Caco-2 (cell line): Measurements from ENCODE around the gene OR8B8. TPM values are rescaled to one million over a fixed set of nuclear protein-coding genes. Genes with fewer than 3 reads are reported as not detected.

Experiments used
- BruUV-seq: library from RNA; stranded (reverse); fragments of 400-500 nt; replicated peaks from 2 replicates; lab custom pipeline; 2021; lab: Mats Ljungman, UMichigan
- CTCF ChIA-PET: fragments of 300-600 bp; sonication (Branson Sonifier 250); formaldehyde crosslinking; loops from one replicate; lab custom pipeline; 2022; ENCODE audit warnings: antibody characterized with exemption; lab: Charles Lee
- POLR2A ChIA-PET: fragments of 300-600 bp; sonication (Branson Sonifier 250); formaldehyde crosslinking; loops from one replicate; lab custom pipeline; 2022; ENCODE audit warnings: antibody characterized with exemption; lab: Charles Lee
- DNase-seq, 2 experiments: peaks; one replicate each; pipeline versions ENCODE4 v3.0.0 to v3.0.0-alpha.2; 2020 to 2022
- H3K27me3 ChIP-seq: replicated peaks from 2 replicates; pipeline ENCODE4 v1.6.0; 2011; ENCODE audit warnings: low read length; ENCODE audit not compliant: control insufficient read depth, insufficient read depth
- H3K36me3 ChIP-seq: 2 replicates; pipeline ENCODE4 v1.5.1; 2011; ENCODE audit warnings: low read length; ENCODE audit not compliant: control insufficient read depth, insufficient read depth
- H3K4me1 ChIP-seq: fragments of 250-450 bp; sonication (Bioruptor Pico); 2 replicates; pipeline ENCODE4 v1.5.1; 2020; ENCODE audit warnings: mild to moderate bottlenecking
- H3K4me3 ChIP-seq: 2 replicates; pipeline ENCODE4 v1.5.1; 2011; ENCODE audit warnings: low read depth, mild to moderate bottlenecking, control low read depth, low read length
- H3K9me3 ChIP-seq: fragments of 250-450 bp; sonication (Bioruptor Pico); 2 replicates; pipeline ENCODE4 v1.5.1; 2020; ENCODE audit warnings: mild to moderate bottlenecking, moderate library complexity
- H3K27ac Mint-ChIP-seq: one replicate; pipeline ENCODE4 v1.8.0; 2022; ENCODE audit warnings: mixed read lengths; ENCODE audit not compliant: unreplicated experiment
- H3K27me3 Mint-ChIP-seq: one replicate; pipeline ENCODE4 v1.8.0; 2022; ENCODE audit warnings: mixed read lengths; ENCODE audit not compliant: insufficient read depth, unreplicated experiment
- H3K36me3 Mint-ChIP-seq: one replicate; pipeline ENCODE4 v1.8.0; 2022; ENCODE audit warnings: mild to moderate bottlenecking, mixed read lengths; ENCODE audit not compliant: insufficient read depth, unreplicated experiment
- H3K4me1 Mint-ChIP-seq: one replicate; pipeline ENCODE4 v1.8.0; 2022; ENCODE audit warnings: low read depth, mixed read lengths; ENCODE audit not compliant: unreplicated experiment
- H3K4me3 Mint-ChIP-seq: one replicate; pipeline ENCODE4 v1.8.0; 2022; ENCODE audit warnings: mild to moderate bottlenecking, moderate library complexity, mixed read lengths; ENCODE audit not compliant: unreplicated experiment
- H3K9me3 Mint-ChIP-seq: one replicate; pipeline ENCODE4 v1.8.0; 2022; ENCODE audit warnings: mixed read lengths; ENCODE audit not compliant: unreplicated experiment
- CTCF ChIP-seq, 2 experiments: fragments of 200-600 bp in 1 of 2; IDR thresholded peaks; 1 replicate in 1 of 2; 2 replicates in 1 of 2; pipeline versions ENCODE4 v1.5.1 to v1.8.0; 2011 to 2022; ENCODE audit warnings: antibody characterized with exemption in 1 of 2, control low read depth in 1 of 2, inconsistent platforms in 1 of 2, low read depth in 1 of 2, low read length in 1 of 2, mild to moderate bottlenecking in 1 of 2, moderate library complexity in 1 of 2; ENCODE audit not compliant: insufficient read depth in 1 of 2, severe bottlenecking in 1 of 2, unreplicated experiment in 1 of 2
- intact Hi-C: fragments of 100-400 bp; cut with micrococcal nuclease; formaldehyde crosslinking; loops from one replicate; pipeline ENCODE4 v1.10.0; 2022; ENCODE audit not compliant: unreplicated experiment
- total RNA-seq: library from RNA; stranded (reverse); gene quantifications from 2 replicates; pipeline ENCODE4 v1.2.3, GENCODE V29; 2022

Gene OR8B8
- total RNA-seq, 1 experiment from 2014 or later = not detected

GRCh38 chr11:124473476-124473875 lies 28.0 kb upstream of the OR8B8 start:
- Histone ChIP-seq H3K4me3 (no peak overlapping the region), H3K9me3 (no peaks in the 10 kb centered on the region), H3K4me1 (no peaks in the 10 kb centered on the region), H3K36me3 (no peaks in the 10 kb centered on the region), H3K27me3 (no peaks in the 10 kb centered on the region; the same call in 1 of the 2 replicates)
- ChIA-PET CTCF (no interaction called here), POLR2A (no interaction called here)
- no peak for DNase-seq
- Mint-ChIP-seq H3K27me3 (peaks cover 30% of the 10 kb centered on the region), H3K9me3 (no peaks in the 10 kb centered on the region), H3K4me1 (no peaks in the 10 kb centered on the region), H3K36me3 (no peaks in the 10 kb centered on the region), H3K4me3 (no peak overlapping the region), H3K27ac (no peak overlapping the region)
- BruUV-seq = no TSS peak
- intact Hi-C loops = no loop called here
- no peak for TF ChIP-seq CTCF (IDR thresholded peaks at IDR 0.05; ENCODE audit: insufficient read depth in 1 of 2, low read depth in 1 of 2, low read length in 1 of 2, severe bottlenecking in 1 of 2, unreplicated experiment in 1 of 2)

GRCh38 chr11:124470561-124471227 lies 25.2 kb upstream of the OR8B8 start:
- H3K9me3 ChIP-seq = no peaks in the 10 kb centered on the region
- H3K36me3 ChIP-seq = no peaks in the 10 kb centered on the region
- TF ChIP-seq CTCF (IDR thresholded peaks at IDR 0.05; ENCODE audit: insufficient read depth in 1 of 2, low read depth in 1 of 2, low read length in 1 of 2, severe bottlenecking in 1 of 2, unreplicated experiment in 1 of 2) = no peak
- Mint-ChIP-seq H3K36me3 (no peaks in the 10 kb centered on the region), H3K4me3 (no peak overlapping the region), H3K27me3 (peaks cover 33% of the 10 kb centered on the region), H3K9me3 (no peaks in the 10 kb centered on the region), H3K4me1 (no peaks in the 10 kb centered on the region), H3K27ac (no peak overlapping the region)
- BruUV-seq = no TSS peak
- no peak overlapping the region for H3K4me3 ChIP-seq
- intact Hi-C loops = no loop called here
- POLR2A ChIA-PET = no interaction called here
- DNase-seq = no peak
- CTCF ChIA-PET = interaction anchor here (0.6 kb wide), 1 partner anchor 41 kb away, joined by 3 read pairs; no protein-coding TSS in a partner anchor
- H3K4me1 ChIP-seq = no peaks in the 10 kb centered on the region
- H3K27me3 ChIP-seq = no peaks in the 10 kb centered on the region; the same call in 1 of the 2 replicates

- intact Hi-C loops = no loop called here
- Mint-ChIP-seq H3K27ac (no peak overlapping the region), H3K9me3 (no peaks in the 10 kb centered on the region), H3K4me1 (no peaks in the 10 kb centered on the region), H3K27me3 (peaks cover 27% of the 10 kb centered on the region), H3K4me3 (no peak overlapping the region), H3K36me3 (no peaks in the 10 kb centered on the region)
- H3K4me3 ChIP-seq = no peak overlapping the region
- BruUV-seq = no TSS peak
- DNase-seq = no peak
- no peaks in the 10 kb centered on the region for H3K9me3 ChIP-seq
- CTCF ChIA-PET = no interaction called here
- H3K4me1 ChIP-seq = no peaks in the 10 kb centered on the region
- POLR2A ChIA-PET = no interaction called here
- no peaks in the 10 kb centered on the region for H3K27me3 ChIP-seq
- no peak for TF ChIP-seq CTCF (IDR thresholded peaks at IDR 0.05; ENCODE audit: insufficient read depth in 1 of 2, low read depth in 1 of 2, low read length in 1 of 2, severe bottlenecking in 1 of 2, unreplicated experiment in 1 of 2)
- H3K36me3 ChIP-seq = no peaks in the 10 kb centered on the region
Measured at GRCh38 chr11:124467381-124467927, 22.0 kb upstream of the OR8B8 start.
